ENCODE results near the gene UBA3.

UBA3 gene

GRCh38 chr3:69011096-69011730 is 69.0 kb downstream of the UBA3 start:
- Histone ChIP-seq H3K4me3 (ENCODE audit: low read depth, low read length) (0 out of 2 replicates have a peak overlapping the region, but pooled peaks have one; percentile 77), H3K9me3 (ENCODE audit: control insufficient read depth, insufficient read depth, low read length) (no peaks in the 10 kb centered on the region), H3K4me1 (ENCODE audit: control insufficient read depth, insufficient read depth, low read length) (peaks cover 62% of the 10 kb centered on the region), H3K27ac (ENCODE audit: low read depth, low read length) (peak overlapping the region; percentile 96), H3K9ac (ENCODE audit: low read depth, low read length) (no peak overlapping the region), H3K27me3 (ENCODE audit: control insufficient read depth, insufficient read depth, low read length) (peaks cover 3% of the 10 kb centered on the region; the same call in 1 of the 2 replicates), H3K36me3 (ENCODE audit: control insufficient read depth, insufficient read depth, low read length) (peaks cover 28% of the 10 kb centered on the region)

- Histone ChIP-seq H3K4me3 (ENCODE audit: low read depth, low read length) (0 out of 2 replicates have a peak overlapping the region, but pooled peaks have one; percentile 12), H3K4me1 (ENCODE audit: control insufficient read depth, insufficient read depth, low read length) (peaks cover 56% of the 10 kb centered on the region), H3K27me3 (ENCODE audit: control insufficient read depth, insufficient read depth, low read length) (peaks cover 3% of the 10 kb centered on the region; the same call in 1 of the 2 replicates), H3K36me3 (ENCODE audit: control insufficient read depth, insufficient read depth, low read length) (peaks cover 41% of the 10 kb centered on the region), H3K9ac (ENCODE audit: low read depth, low read length) (peak overlapping the region; percentile 54), H3K27ac (ENCODE audit: low read depth, low read length) (peak overlapping the region; percentile 96), H3K9me3 (ENCODE audit: control insufficient read depth, insufficient read depth, low read length) (no peaks in the 10 kb centered on the region)
These were observed 70.4 kb downstream of the UBA3 start for GRCh38 chr3:69009559-69010410.

- H3K27ac ChIP-seq (ENCODE audit: low read depth, low read length) = peak overlapping the region; percentile 96
These were observed 71.2 kb downstream of the UBA3 start for GRCh38 chr3:69008980-69009379.

GRCh38 chr3:69005791-69006482 is 74.2 kb downstream of the UBA3 start:
- no peak overlapping the region for H3K4me3 ChIP-seq (ENCODE audit: low read depth, low read length)
- no peaks in the 10 kb centered on the region for H3K9me3 ChIP-seq (ENCODE audit: control insufficient read depth, insufficient read depth, low read length)
- H3K4me1 ChIP-seq (ENCODE audit: control insufficient read depth, insufficient read depth, low read length) = peaks cover 28% of the 10 kb centered on the region
- H3K9ac ChIP-seq (ENCODE audit: low read depth, low read length) = no peak overlapping the region
- no peak overlapping the region for H3K27ac ChIP-seq (ENCODE audit: low read depth, low read length)
- H3K36me3 ChIP-seq (ENCODE audit: control insufficient read depth, insufficient read depth, low read length) = peaks cover 70% of the 10 kb centered on the region
- no peaks in the 10 kb centered on the region for H3K27me3 ChIP-seq (ENCODE audit: control insufficient read depth, insufficient read depth, low read length)

More at GRCh38 chr3:69008980-69009379, 71.2 kb downstream of the UBA3 start:
- Histone ChIP-seq H3K36me3 (ENCODE audit: control insufficient read depth, insufficient read depth, low read length) (peaks cover 45% of the 10 kb centered on the region), H3K27me3 (ENCODE audit: control insufficient read depth, insufficient read depth, low read length) (no peaks in the 10 kb centered on the region), H3K4me3 (ENCODE audit: low read depth, low read length) (0 out of 2 replicates have a peak overlapping the region, but pooled peaks have one; percentile 12), H3K9me3 (ENCODE audit: control insufficient read depth, insufficient read depth, low read length) (no peaks in the 10 kb centered on the region), H3K4me1 (ENCODE audit: control insufficient read depth, insufficient read depth, low read length) (peaks cover 48% of the 10 kb centered on the region), H3K9ac (ENCODE audit: low read depth, low read length) (peak overlapping the region; percentile 54)

- no peaks in the 10 kb centered on the region for H3K9me3 ChIP-seq (ENCODE audit: control insufficient read depth, insufficient read depth, low read length)
- H3K4me3 ChIP-seq (ENCODE audit: low read depth, low read length) = no peak overlapping the region
- H3K36me3 ChIP-seq (ENCODE audit: control insufficient read depth, insufficient read depth, low read length) = peaks cover 70% of the 10 kb centered on the region
- peaks cover 21% of the 10 kb centered on the region for H3K4me1 ChIP-seq (ENCODE audit: control insufficient read depth, insufficient read depth, low read length)
- H3K9ac ChIP-seq (ENCODE audit: low read depth, low read length) = no peak overlapping the region
- no peak overlapping the region for H3K27ac ChIP-seq (ENCODE audit: low read depth, low read length)
- no peaks in the 10 kb centered on the region for H3K27me3 ChIP-seq (ENCODE audit: control insufficient read depth, insufficient read depth, low read length)
These were observed 74.9 kb downstream of the UBA3 start for GRCh38 chr3:69005071-69005790.

Data from HUES48 (cell line).